Measurements from ENCODE around the gene LTC4S. TPM values are rescaled to one million over a fixed set of nuclear protein-coding genes. Genes with fewer than 3 reads are reported as not detected.

LTC4S gene
- total RNA-seq, 1 donor from 2014 or later, result 5.5 TPM

GRCh38 chr5:179816796-179817469, 23.1 kb downstream of the LTC4S start:
- Mint-ChIP-seq H3K36me3 (ENCODE audit: insufficient read depth) (peaks cover 11% of the 10 kb centered on the region), H3K9me3 (ENCODE audit: low read depth) (no peaks in the 10 kb centered on the region), H3K27ac (no peak overlapping the region), H3K27me3 (peaks cover 2% of the 10 kb centered on the region), H3K4me3 (ENCODE audit: low read depth) (peak overlapping the region; percentile 45), H3K4me1 (ENCODE audit: low read depth) (peaks cover 18% of the 10 kb centered on the region)
- no peak for DNase-seq (ENCODE audit: low spot score, unreplicated experiment)
- TF ChIP-seq, protein P1, sequence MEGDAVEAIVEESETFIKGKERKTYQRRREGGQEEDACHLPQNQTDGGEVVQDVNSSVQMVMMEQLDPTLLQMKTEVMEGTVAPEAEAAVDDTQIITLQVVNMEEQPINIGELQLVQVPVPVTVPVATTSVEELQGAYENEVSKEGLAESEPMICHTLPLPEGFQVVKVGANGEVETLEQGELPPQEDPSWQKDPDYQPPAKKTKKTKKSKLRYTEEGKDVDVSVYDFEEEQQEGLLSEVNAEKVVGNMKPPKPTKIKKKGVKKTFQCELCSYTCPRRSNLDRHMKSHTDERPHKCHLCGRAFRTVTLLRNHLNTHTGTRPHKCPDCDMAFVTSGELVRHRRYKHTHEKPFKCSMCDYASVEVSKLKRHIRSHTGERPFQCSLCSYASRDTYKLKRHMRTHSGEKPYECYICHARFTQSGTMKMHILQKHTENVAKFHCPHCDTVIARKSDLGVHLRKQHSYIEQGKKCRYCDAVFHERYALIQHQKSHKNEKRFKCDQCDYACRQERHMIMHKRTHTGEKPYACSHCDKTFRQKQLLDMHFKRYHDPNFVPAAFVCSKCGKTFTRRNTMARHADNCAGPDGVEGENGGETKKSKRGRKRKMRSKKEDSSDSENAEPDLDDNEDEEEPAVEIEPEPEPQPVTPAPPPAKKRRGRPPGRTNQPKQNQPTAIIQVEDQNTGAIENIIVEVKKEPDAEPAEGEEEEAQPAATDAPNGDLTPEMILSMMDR (IDR thresholded peaks at IDR 0.05; ENCODE audit: unreplicated experiment), result peak; percentile 6

DNA sequence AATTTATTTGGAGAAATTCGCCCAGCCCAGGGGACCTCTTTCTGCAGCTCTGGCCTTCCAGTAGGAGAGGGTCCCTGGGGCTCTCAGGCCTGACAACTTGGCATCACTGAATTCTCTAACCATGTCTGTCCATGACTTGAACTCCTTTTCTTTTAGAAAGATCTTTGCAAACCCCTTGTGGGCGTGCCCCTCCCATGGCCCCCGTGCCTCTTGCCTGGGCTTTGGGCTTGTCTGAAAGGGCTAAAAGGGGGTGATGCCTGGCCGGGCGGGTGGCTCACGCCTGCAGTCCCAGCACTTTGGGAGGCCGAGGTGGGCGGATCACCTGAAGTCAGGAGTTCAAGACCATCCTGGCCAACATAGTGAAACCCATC, 23.7 kb downstream of the LTC4S start:
- no peaks in the 10 kb centered on the region for H3K9me3 Mint-ChIP-seq (ENCODE audit: low read depth)
- TF ChIP-seq, protein P1 (IDR thresholded peaks at IDR 0.05; ENCODE audit: unreplicated experiment), result no peak
- H3K27ac Mint-ChIP-seq, result peak overlapping the region; percentile 96
- peak overlapping the region; percentile 26 for H3K4me3 Mint-ChIP-seq (ENCODE audit: low read depth)
- H3K36me3 Mint-ChIP-seq (ENCODE audit: insufficient read depth), result peaks cover 9% of the 10 kb centered on the region
- DNase-seq (ENCODE audit: low spot score, unreplicated experiment), result no peak
- H3K4me1 Mint-ChIP-seq (ENCODE audit: low read depth), result peaks cover 24% of the 10 kb centered on the region
- H3K27me3 Mint-ChIP-seq, result peaks cover 2% of the 10 kb centered on the region

- H3K27me3 Mint-ChIP-seq, result peaks cover 2% of the 10 kb centered on the region
- peaks cover 9% of the 10 kb centered on the region for H3K36me3 Mint-ChIP-seq (ENCODE audit: insufficient read depth)
- peak overlapping the region; percentile 65 for H3K4me3 Mint-ChIP-seq (ENCODE audit: low read depth)
- no peak for DNase-seq (ENCODE audit: low spot score, unreplicated experiment)
- H3K9me3 Mint-ChIP-seq (ENCODE audit: low read depth), result no peaks in the 10 kb centered on the region
- peak overlapping the region; percentile 96 for H3K27ac Mint-ChIP-seq
- H3K4me1 Mint-ChIP-seq (ENCODE audit: low read depth), result peaks cover 30% of the 10 kb centered on the region
- TF ChIP-seq, protein P1 (IDR thresholded peaks at IDR 0.05; ENCODE audit: unreplicated experiment), result no peak
These were observed 24.3 kb downstream of the LTC4S start for GRCh38 chr5:179817890-179818745.

DNA sequence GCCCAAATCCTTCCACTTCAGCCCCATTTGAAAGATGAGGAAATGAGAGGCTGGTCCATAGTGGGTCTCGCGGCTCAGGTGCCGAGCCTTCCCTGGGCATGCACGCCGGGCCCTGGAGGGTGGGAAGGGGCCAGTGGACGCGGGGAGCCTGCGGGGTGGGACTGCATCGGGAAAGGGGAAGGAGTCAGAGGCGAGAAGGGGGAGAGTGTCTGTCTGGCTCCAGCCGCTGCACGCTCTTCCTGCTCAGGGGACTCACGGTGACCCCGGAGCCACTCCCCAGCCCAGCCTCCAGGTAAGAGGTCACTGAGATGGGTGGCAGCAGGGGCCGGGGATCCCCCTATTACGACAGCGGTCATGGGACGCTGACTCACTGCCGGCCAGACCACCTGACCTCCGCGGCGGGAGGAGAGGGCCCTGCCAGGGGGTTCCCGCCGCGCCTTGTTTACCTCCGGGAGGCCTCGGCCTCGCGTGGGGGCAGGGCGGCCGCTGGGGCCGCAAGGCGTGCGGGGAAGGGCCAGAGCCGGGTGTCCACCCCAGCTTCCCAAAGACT, 25.0 kb downstream of the LTC4S start:
- peaks cover 35% of the 10 kb centered on the region for H3K4me1 Mint-ChIP-seq (ENCODE audit: low read depth)
- H3K9me3 Mint-ChIP-seq (ENCODE audit: low read depth), result no peaks in the 10 kb centered on the region
- TF ChIP-seq, protein P1 (IDR thresholded peaks at IDR 0.05; ENCODE audit: unreplicated experiment), result no peak
- DNase-seq (ENCODE audit: low spot score, unreplicated experiment), result peak; percentile 80
- H3K27ac Mint-ChIP-seq, result peak overlapping the region; percentile 96
- peaks cover 2% of the 10 kb centered on the region for H3K27me3 Mint-ChIP-seq
- peak overlapping the region; percentile 65 for H3K4me3 Mint-ChIP-seq (ENCODE audit: low read depth)
- peaks cover 9% of the 10 kb centered on the region for H3K36me3 Mint-ChIP-seq (ENCODE audit: insufficient read depth)

All from progenitor cell of endocrine pancreas (in vitro differentiated cells).